ENCODE data around the gene RABL3.
"Not testable (repeated sequence)": the region's sequence is repeated elsewhere in the genome, so short reads cannot be mapped to it uniquely, and the experiment has no call there.

Gene RABL3

GRCh38 chr3:120683671-120684301 is 58.5 kb downstream of the RABL3 start:
- no peak for DNase-seq (ENCODE audit: low read depth in 1 of 2, low spot score in 1 of 2)

DNA sequence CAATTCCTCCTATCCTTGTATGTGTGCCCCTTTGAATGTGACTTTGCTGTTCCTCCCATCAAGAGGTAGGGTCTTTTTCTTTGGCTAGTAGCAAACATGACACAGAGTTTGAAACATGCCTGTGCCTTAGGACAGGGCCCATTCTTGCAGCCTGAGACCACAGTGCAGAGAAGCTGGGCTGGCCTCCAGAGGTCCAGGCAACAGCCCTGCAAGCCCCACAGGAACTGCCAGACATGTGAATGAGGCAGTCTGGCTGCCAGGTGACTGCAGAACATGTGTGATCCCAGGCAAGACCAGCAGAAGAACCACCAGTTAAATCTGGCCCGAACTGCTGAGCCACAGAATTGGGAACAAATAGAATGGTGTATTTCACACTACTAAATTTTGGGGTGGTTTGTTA is 59.1 kb downstream of the RABL3 start:
- DNase-seq (ENCODE audit: low read depth in 1 of 2, low spot score in 1 of 2): no peak

DNA sequence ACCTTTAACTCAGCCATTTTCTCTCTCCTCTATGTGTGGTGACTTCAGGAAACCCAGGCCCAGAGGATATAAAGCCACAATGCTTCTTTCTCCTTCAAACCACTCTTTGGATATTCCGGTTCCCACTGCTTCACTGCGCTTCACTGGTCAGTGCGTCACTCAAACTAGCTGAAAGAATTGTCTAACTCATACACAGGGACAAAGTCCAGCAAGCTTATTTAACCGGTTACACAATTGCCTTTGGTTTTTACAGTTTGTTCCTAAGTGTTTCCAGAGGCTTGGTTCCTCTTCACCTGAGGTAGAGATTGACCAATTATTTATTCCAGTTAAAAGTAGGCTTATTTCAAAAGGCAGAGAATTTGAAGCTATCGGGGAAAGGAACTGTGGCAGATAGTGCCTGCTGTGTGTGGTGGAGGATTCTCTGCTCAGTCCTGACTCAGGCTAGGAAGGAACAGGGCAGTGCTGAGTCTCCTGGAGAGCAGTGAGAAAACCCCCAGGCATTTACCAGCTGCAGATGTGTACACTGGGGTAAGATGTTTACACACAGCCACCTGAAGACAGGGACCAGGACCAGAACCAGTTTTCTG is 60.1 kb downstream of the RABL3 start, which contains the start of gene HGD:
TSS of gene HGD (minus strand) at position 145 of the 587 bp plus-strand sequence. CDS start at position 17, 128 bp downstream.
- DNase-seq (ENCODE audit: low read depth in 1 of 2, low spot score in 1 of 2): no peak

DNA sequence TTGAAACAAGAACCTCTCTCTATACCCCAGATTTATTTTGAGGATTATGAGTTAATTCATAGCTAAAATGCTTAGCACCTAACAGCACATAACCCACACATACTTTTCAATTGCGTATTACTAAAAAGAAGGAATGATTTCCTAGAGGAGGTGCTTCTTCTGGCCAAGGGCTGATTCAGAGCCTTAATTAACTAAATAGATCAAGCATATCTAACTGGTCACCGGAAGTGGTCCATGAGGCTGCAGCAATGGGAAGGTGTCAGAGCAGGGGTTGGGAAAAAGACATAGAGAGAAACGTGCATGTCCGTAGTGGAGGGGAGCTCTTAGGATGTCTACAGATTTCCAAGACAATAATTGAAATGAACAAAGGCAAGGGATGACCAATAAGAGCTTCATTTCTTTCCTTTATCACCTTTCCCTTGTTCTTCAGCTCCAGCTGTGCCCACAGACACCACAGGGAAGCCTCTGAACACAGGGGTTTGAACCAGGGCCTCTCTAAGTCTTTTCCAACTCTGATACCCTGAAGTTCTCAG is 60.7 kb downstream of the RABL3 start:
- no peak for DNase-seq (ENCODE audit: low read depth in 1 of 2, low spot score in 1 of 2)

- DNase-seq (ENCODE audit: low read depth in 1 of 2, low spot score in 1 of 2): no peak
Measured at GRCh38 chr3:120681018-120681417, 61.3 kb downstream of the RABL3 start.

DNA sequence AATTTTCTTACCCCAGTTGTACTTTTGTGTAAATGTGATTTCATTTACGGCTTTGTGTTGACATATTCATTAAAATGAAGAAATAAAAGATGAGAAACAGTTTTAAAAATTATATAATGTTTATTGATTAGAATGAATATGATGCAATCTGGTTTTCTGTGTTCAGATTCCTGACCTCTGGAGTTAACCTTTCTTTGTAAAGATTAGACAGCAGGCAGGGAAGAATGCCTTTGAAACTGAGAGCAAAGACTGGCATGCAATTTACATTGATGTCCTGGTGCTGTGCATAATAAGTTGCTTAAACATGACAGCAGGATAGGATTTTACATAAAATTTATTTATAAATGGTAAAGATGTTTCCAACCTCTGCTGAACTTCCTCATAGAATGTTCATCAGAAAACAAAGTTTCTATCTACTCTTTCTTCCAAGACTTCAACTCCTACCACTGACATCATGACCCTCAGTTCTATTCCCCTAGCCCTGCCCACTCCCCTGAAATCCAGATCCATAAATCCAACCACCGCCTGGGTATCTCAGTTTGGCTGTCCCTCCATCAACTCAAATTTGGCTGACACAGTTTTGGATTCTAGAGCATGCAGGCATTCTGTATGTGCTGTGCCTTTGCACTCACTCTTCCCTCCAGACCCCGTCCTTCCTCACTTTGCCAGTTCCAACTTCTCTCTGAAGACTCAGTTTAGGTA is 62.0 kb downstream of the RABL3 start:
- no peak for DNase-seq (ENCODE audit: low read depth in 1 of 2, low spot score in 1 of 2)

- no peak for DNase-seq (ENCODE audit: low read depth in 1 of 2, low spot score in 1 of 2)
Measured at GRCh38 chr3:120678984-120679383, 63.3 kb downstream of the RABL3 start.

DNA sequence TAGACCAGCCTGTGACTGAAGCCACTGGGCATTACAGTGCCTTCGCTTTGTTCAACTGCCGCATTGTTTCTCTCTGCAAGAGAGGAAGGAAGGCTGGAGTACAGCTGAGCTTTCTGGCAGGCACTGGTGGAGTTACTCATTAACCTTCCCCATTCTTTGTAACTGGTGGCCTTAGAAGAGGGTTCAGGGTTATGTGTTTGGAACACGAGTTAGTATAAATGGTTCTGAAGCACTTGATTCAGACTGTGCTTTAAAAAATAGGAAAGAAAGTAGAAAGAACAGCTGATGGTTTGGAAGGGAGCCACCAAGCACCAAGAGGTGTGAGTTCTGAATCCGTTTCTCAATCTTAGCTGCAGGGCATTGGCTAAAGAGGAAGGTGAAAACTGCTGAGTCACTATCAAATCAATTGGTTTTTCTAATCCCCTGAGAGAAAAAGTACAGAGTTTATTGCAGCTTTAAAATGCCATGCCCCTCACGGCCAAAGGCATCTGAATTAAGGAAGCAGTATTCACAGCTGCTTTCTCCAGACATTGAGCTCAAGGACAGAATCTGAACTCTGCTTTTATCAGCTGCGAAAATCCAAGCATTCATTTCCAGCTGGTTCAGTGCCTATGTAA is 63.9 kb downstream of the RABL3 start:
- DNase-seq (ENCODE audit: low read depth in 1 of 2, low spot score in 1 of 2): no peak

DNA sequence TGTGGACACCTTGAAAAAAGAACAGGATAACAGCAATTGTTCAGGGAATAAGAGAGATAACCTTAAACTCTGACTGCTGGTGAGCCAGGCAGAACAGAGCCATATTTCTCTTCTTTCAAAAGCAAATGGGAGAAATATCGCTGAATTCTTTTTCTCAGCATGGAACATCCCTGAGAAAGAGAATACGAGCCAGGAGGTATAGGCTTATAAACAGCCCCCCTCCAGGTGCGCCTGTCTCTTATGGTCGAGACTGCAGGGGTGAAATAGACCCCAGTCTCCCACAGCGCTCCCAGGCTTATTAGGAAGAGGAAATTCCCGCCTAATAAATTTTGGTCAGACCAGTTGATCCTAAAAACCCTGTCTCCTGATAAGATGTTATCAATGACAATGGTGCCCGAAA is 65.1 kb downstream of the RABL3 start:
- DNase-seq (ENCODE audit: low read depth in 1 of 2, low spot score in 1 of 2): not testable (repeated sequence)

DNA sequence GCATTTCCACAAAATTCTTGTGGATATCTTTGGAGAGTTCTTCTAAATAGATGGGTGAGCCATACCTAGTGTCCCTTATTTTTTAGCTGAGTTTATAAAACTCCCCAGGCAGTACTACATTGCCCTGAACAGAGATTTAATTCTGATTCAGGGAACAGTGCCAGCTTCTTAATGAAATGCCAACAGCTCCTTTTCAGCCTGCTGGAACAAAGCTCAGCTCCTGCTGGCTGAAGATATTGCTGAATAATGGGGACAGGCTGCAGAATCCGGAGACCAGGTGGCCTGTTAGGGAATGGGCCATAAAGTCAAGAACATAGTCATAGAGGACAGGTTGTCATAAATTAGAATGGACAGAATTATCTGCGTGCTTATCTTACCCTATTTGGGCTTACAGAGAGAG is 69.2 kb downstream of the RABL3 start:
- no peak for DNase-seq (ENCODE audit: low read depth in 1 of 2, low spot score in 1 of 2)

- no peak for DNase-seq (ENCODE audit: low read depth in 1 of 2, low spot score in 1 of 2)
Measured at GRCh38 chr3:120670576-120670975, 71.7 kb downstream of the RABL3 start.

DNA sequence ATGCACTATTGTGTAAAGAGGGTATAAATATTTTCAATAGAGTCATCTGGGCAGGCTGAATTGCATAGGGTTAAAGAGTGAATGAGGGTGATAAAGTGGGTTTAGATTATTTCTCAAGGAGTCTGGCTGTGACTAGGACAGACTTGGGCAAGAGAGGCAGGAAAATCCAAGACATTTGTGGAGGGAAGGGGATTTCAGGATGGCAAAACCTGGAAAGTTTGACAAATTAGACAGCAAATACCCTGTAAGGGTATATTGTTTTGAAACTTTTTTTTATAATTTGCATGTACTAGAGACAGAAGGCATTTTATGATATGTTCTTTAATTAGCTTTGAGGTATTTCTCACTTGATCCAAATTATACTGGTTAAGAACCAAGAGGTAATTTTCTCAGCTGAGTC is 77.4 kb downstream of the RABL3 start:
- no peak for DNase-seq (ENCODE audit: low read depth in 1 of 2, low spot score in 1 of 2)

DNA sequence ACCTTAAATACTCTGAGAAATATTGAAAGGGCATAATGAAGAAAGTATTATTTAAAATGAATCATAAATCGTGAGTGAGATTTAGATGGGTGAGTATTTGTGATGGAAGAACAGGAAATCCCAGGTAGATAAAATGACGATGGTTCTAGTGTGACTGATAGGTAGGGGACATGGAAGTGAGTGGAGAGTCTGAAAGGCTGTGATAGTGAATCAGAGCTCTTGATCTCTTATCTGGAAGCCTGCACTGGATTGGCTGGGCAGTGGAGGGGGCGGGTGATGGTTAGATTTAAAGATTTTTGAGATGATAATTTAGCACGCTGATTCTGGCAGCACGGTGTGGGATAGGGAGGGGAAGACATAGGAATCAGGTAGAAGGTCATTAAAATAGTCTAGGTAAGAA is 80.4 kb downstream of the RABL3 start:
- DNase-seq (ENCODE audit: low read depth in 1 of 2, low spot score in 1 of 2): no peak

GRCh38 chr3:120661106-120661905 is 81.0 kb downstream of the RABL3 start:
- no peak for DNase-seq (ENCODE audit: low read depth in 1 of 2, low spot score in 1 of 2)

DNA sequence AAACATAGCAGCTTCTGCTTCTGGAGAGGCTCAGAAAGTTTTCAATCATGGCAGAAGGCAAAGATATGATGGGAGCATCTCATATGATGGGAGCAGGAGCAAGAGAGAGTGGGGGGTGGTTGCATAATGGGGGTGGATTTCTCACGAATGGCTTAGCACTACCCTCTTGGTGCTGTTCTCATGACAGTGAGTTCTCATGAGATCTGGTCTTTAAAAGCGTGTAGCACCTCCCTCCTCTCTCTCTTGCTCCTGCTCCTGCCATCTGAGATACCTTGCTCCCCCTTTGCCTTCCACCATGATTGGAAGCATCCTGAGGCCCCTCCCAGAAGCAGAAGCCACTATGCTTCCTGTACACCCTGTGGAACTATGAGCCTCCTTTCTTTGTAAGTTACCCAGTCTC is 82.5 kb downstream of the RABL3 start:
- no peak for DNase-seq (ENCODE audit: low read depth in 1 of 2, low spot score in 1 of 2)

- DNase-seq (ENCODE audit: low read depth in 1 of 2, low spot score in 1 of 2): no peak
Measured at GRCh38 chr3:120659285-120659684, 83.0 kb downstream of the RABL3 start.

GRCh38 chr3:120652896-120653545 is 89.3 kb downstream of the RABL3 start:
- DNase-seq (ENCODE audit: low read depth in 1 of 2, low spot score in 1 of 2): no peak

GRCh38 chr3:120652281-120652680 is 90.0 kb downstream of the RABL3 start:
- DNase-seq (ENCODE audit: low read depth in 1 of 2, low spot score in 1 of 2): no peak

DNA sequence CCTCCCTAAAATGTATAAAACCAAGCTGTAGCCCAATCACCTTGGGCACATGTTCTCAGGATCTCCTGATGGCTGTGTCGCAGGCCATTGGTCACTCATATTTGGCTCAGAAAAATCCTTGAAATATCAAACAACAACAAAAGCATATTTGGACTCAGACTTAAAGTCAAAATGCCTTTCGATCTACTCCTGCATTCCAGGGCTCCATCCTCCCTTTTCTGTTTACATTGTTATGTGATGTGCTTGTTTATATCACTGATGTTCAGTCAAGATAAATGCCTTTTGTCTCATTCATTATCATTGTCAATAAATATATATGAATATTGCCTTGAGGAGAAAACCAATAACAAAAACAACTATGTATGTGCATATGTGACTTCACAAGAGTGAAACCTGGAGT is 92.0 kb downstream of the RABL3 start:
- DNase-seq (ENCODE audit: low read depth in 1 of 2, low spot score in 1 of 2): no peak

DNA sequence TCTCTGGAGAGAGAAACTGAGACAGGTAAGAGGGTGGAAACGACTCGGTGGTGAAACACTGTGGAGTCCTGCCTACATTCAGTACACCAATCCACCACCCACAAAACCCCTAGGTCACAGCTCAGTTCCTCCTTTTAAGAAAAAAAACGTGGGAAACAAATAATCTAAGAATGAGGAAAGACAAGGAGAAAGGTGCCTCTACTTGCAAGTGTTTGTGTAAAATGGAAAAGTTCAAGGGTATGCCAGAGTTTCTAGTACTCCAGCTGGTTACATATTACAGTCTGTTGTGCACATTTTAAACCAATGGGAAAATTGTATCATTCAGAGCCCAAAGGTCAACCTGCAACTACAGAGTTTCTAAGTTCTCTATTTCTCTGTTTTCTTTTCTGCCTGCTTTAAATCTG is 92.5 kb downstream of the RABL3 start:
- DNase-seq (ENCODE audit: low read depth in 1 of 2, low spot score in 1 of 2): no peak

DNA sequence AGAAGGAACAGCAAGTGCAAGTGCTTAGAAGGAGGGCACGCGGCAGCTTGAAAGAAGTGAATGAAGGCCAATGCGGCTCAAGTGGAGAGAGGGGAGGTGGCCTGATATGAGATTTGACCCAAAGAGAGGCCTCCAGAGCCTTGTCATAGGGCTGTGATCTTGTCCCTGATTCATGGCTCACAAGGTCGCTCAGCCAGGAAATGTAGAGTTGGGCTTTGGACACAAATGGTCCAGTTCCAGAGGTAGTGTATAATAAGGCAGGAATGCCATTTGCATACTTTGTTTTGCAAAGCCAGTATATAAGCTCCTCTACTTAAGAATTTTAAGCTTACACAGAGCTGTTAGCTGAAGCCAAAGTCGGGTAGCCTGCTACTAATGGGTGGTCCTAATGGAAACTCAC is 94.0 kb downstream of the RABL3 start:
- no peak for DNase-seq (ENCODE audit: low read depth in 1 of 2, low spot score in 1 of 2)

Data from stimulated activated CD4-positive, alpha-beta T cell treated with anti-CD3 and anti-CD28 coated beads, Interleukin-15, amount 100 ng/mL, for 1 hour (primary cell).